Left ventricle myocardium inferior (tissue), 1 donor: Measurements from ENCODE around the gene ECHDC1. TPM values are rescaled to one million over a fixed set of nuclear protein-coding genes. Genes with fewer than 3 reads are reported as not detected.

Experiments
- DNase-seq: peaks from one replicate; pipeline ENCODE4 v3.0.0-alpha.2; 2020
- H3K27ac ChIP-seq: fragments of 200-600 bp; replicated peaks from 2 replicates; pipeline ENCODE4 v1.8.0; 2021
- H3K27me3 ChIP-seq: fragments of 200-600 bp; 2 replicates; pipeline ENCODE4 v1.8.0; 2021; ENCODE audit warnings: low read depth
- H3K36me3 ChIP-seq: fragments of 200-600 bp; 2 replicates; pipeline ENCODE4 v1.8.0; 2021
- H3K4me1 ChIP-seq: fragments of 200-600 bp; 2 replicates; pipeline ENCODE4 v1.8.0; 2021
- H3K4me3 ChIP-seq: fragments of 200-600 bp; 2 replicates; pipeline ENCODE4 v1.8.0; 2021; ENCODE audit warnings: mild to moderate bottlenecking, moderate library complexity
- H3K9me3 ChIP-seq: fragments of 200-600 bp; replicated peaks from 2 replicates; pipeline ENCODE4 v1.8.0; 2021
- intact Hi-C: fragments of 100-400 bp; cut with micrococcal nuclease; formaldehyde crosslinking; loops from one replicate; pipeline ENCODE4 v1.11.0; 2022
- total RNA-seq: library from RNA; stranded (reverse); fragmentation: NEBNext Ultra II Directional; extraction: Animal tissue kit (Norgen Biotek cat#: 25700); gene quantifications from one replicate; pipeline ENCODE4 v1.2.1, GENCODE V29; 2021
- TF ChIP-seq, protein P1 (sequence below): fragments of 200-600 bp; IDR thresholded peaks from 2 replicates; pipeline ENCODE4 v1.8.0; 2021; ENCODE audit warnings: antibody characterized with exemption, mild to moderate bottlenecking, borderline replicate concordance
- donor health status: DM: no; HTN: yes; CAD: no; lungs with severe emphysema.

The ECHDC1 gene
- total RNA-seq, 1 donor from 2014 or later: 39.7 TPM

DNA sequence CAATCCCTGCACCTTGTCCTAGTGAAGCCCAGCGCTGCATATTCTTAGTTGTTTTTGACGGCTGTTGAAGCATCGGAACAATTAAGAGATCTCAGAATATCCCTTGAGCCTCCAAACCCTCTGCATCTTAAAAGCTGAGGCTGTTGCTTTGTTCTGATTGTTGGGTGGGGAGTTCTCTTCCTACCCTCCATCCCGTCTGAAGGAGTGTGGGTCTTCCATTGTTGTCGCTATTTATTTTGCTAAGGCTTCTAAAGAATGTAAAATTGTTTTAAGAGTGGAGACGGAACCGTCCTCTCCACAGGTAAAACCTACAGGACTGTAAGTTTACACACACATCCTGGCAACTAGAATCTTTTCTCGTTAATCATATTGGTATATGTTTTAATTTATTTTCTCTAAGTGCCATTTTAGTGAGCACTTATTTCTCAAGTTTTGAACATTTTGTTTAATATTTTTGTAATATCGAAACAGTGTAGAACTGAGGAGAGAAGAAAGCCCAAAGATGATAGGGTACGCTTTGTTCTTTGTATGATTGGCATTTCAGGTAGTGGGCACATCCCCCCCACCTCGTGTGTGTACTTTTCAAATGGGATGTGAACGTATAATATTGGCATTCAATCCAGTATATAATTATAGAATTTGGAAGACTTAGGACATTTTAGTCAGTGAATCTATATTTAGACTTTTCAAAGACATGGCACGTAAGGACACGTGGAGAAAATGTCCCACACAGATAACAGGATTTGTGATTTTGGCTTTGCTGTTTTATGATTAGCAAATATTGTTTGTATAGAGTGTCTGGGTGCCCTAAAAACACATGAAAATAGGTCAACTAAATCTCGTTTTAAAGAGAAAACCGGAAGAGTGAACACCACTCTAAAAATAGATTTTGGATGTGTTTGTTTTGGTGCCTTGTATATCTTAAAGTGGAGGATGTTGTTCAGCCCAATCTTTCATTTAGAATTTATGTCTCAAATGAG is 75.5 kb downstream of the ECHDC1 start:
- peaks cover 73% of the 10 kb centered on the region for H3K4me1 ChIP-seq

DNA sequence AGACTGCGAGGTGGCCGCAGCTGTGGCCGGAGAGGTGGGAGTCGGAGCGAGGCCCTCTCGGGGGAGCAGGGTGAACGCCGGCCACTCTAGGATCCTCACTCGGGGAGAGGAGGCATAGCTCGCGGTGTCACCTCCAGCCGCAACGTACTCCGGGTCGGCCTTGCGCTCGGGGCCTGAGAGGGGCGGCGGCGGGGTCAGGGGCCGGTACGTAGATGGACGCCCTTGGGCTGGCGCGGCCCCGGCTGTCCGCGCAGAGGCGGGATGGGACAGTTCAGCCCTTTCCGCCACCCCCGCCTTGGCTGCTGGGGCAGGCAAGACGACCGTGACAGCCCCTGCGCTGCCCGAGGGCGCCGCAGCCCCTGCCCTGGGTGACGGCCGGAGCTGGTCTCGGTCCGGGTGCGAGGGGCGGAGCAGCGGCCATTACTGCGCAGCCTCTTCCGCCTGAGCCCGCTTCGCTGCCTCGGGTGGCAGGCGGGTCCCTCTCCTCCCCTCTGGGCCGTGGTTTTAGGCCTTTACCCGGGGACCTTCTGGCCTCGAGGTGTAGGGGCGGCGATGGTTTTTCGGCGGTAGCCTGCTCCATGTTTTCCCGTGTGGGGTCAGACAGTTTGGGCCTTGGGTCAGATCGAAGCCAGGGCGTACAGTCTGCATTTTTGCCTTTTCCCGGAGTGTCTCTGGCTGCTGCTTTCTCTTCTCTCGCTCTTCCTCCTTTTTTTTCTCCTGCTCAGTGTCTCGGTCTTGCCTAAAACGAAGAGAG is 76.3 kb downstream of the ECHDC1 start:
- Histone ChIP-seq H3K36me3 (no peaks in the 10 kb centered on the region), H3K27ac (peak overlapping the region; percentile 100), H3K9me3 (no peaks in the 10 kb centered on the region), H3K4me1 (peaks cover 65% of the 10 kb centered on the region), H3K27me3 (no peaks in the 10 kb centered on the region), H3K4me3 (peak overlapping the region; percentile 94)
- TF ChIP-seq, protein P1, sequence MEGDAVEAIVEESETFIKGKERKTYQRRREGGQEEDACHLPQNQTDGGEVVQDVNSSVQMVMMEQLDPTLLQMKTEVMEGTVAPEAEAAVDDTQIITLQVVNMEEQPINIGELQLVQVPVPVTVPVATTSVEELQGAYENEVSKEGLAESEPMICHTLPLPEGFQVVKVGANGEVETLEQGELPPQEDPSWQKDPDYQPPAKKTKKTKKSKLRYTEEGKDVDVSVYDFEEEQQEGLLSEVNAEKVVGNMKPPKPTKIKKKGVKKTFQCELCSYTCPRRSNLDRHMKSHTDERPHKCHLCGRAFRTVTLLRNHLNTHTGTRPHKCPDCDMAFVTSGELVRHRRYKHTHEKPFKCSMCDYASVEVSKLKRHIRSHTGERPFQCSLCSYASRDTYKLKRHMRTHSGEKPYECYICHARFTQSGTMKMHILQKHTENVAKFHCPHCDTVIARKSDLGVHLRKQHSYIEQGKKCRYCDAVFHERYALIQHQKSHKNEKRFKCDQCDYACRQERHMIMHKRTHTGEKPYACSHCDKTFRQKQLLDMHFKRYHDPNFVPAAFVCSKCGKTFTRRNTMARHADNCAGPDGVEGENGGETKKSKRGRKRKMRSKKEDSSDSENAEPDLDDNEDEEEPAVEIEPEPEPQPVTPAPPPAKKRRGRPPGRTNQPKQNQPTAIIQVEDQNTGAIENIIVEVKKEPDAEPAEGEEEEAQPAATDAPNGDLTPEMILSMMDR: no peak
- intact Hi-C loops: no loop called here
- DNase-seq: peak; percentile 64

More for the DNA sequence above, 75.5 kb downstream of the ECHDC1 start:
- TF ChIP-seq, protein P1: no peak
- no peak for DNase-seq
- intact Hi-C loops: no loop called here
- Histone ChIP-seq H3K27ac (peak overlapping the region; percentile 100), H3K27me3 (no peaks in the 10 kb centered on the region), H3K36me3 (no peaks in the 10 kb centered on the region), H3K9me3 (no peaks in the 10 kb centered on the region), H3K4me3 (peak overlapping the region; percentile 94)

DNA sequence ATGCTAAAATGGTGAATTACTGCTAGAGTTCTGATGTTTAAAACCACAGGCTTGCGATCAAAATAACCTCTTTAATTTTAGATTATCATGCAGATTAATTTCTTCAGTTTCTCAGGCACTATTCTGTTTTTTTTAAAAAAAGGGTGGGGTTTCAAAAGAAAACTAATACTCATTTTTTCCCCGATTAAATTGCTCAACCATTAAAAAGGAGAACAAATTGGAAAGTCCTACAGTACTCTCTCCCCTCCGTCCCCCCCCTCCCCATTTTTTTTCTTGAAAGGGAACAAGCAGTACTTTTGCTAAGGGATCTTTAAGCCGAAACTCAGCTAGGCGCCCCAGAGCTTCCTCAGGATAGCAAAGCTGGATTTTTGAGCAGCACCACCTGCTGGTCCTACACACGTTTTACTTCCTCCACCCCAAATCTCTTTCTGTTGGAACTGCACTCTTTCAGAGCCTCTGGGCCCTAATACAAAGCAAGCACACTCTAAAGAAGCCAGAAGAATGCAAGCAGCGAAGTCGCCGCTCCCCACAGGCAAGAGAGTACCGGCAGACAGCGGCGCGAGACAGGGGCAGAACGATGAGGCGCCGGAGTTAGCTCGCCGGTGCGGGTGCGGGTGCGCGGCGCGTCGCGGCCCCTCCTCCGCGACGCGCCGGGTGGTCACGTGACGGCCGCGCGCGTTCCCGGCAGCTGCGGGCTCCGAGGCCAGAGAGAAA is 77.1 kb downstream of the ECHDC1 start, which contains the start of gene RNF146:
TSS of gene RNF146 (plus strand) at position 687 of the 714 bp plus-strand sequence. CDS start 13,475 bp downstream, outside the sequence.
- Histone ChIP-seq H3K36me3 (no peaks in the 10 kb centered on the region), H3K27ac (peak within 1 kb of the TSS; percentile 100), H3K27me3 (no peaks in the 10 kb centered on the region), H3K4me3 (peak within 1 kb of the TSS; percentile 94), H3K4me1 (peaks cover 57% of the 10 kb centered on the region), H3K9me3 (no peaks in the 10 kb centered on the region)
- peak; percentile 86 for DNase-seq
- TF ChIP-seq, protein P1: peak; percentile 84
- intact Hi-C loops: no loop called here

DNA sequence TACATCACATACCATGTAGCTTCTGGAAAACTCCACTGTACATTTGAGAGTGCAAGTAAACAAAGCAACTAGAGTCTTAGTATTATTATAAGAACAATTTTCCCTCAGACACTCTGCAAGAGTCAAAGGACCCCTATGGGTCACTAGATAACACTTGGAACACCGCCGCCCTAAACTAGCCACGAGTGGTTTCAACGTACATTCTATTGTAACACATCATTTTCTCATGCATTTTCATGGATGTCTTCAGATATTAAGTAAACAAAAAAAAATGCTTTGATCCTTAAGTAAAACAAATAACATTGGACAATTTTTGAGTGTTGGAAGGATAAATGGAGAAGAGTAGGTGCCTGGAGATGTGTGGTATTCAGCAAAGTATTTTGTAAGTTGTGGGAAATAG is 79.9 kb downstream of the ECHDC1 start:
- TF ChIP-seq, protein P1: no peak
- DNase-seq: no peak
- H3K4me1 ChIP-seq: peaks cover 29% of the 10 kb centered on the region
- intact Hi-C loops: no loop called here
- H3K27me3 ChIP-seq: no peaks in the 10 kb centered on the region
- H3K4me3 ChIP-seq: no peak overlapping the region
- H3K9me3 ChIP-seq: no peaks in the 10 kb centered on the region
- no peak overlapping the region for H3K27ac ChIP-seq
- no peaks in the 10 kb centered on the region for H3K36me3 ChIP-seq

DNA sequence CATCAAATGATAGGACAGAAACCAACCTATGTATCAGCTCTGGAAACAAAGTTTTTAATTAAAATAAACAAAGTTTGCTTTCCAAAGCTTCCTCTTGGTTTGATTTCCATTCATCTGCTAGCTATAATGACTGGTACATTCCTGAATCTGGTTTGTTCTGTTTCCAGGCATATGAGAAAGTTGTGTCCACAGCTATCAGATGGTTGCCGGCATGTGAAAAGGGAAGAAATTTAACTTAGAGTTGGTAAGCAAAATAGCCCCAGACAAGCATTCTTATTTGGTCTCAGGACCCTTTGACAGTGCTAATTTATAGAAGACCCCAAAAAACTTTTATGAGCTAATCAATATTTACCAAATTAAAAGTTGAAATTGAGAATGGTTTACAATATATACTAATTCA is 80.5 kb downstream of the ECHDC1 start:
- TF ChIP-seq, protein P1: no peak
- no peaks in the 10 kb centered on the region for H3K9me3 ChIP-seq
- no peak for DNase-seq
- intact Hi-C loops: no loop called here
- H3K27ac ChIP-seq: no peak overlapping the region
- H3K4me1 ChIP-seq: peaks cover 23% of the 10 kb centered on the region
- no peak overlapping the region for H3K4me3 ChIP-seq
- H3K27me3 ChIP-seq: no peaks in the 10 kb centered on the region
- no peaks in the 10 kb centered on the region for H3K36me3 ChIP-seq
